ENCODE results near the gene NEK10. TPM values are rescaled to one million over a fixed set of nuclear protein-coding genes. Genes with fewer than 3 reads are reported as not detected.

NEK10 gene
- total RNA-seq, 4 donors from 2014 or later = 0.29 to 12.4 (median 0.61) TPM

- intact Hi-C loops (cut with DNase I) = no loop called here
- H3K4me3 ChIP-seq = no peak overlapping the region
- H3K27ac ChIP-seq = peak overlapping the region in 1 of 4 donors; percentile 0
- TF ChIP-seq, protein P1, sequence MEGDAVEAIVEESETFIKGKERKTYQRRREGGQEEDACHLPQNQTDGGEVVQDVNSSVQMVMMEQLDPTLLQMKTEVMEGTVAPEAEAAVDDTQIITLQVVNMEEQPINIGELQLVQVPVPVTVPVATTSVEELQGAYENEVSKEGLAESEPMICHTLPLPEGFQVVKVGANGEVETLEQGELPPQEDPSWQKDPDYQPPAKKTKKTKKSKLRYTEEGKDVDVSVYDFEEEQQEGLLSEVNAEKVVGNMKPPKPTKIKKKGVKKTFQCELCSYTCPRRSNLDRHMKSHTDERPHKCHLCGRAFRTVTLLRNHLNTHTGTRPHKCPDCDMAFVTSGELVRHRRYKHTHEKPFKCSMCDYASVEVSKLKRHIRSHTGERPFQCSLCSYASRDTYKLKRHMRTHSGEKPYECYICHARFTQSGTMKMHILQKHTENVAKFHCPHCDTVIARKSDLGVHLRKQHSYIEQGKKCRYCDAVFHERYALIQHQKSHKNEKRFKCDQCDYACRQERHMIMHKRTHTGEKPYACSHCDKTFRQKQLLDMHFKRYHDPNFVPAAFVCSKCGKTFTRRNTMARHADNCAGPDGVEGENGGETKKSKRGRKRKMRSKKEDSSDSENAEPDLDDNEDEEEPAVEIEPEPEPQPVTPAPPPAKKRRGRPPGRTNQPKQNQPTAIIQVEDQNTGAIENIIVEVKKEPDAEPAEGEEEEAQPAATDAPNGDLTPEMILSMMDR (IDR thresholded peaks at IDR 0.05) = no peak
- no peak for TF ChIP-seq POLR2A (IDR thresholded peaks at IDR 0.05)
- no peak for DNase-seq
- H3K36me3 ChIP-seq = no peaks in the 10 kb centered on the region
- H3K9me3 ChIP-seq = no peaks in the 10 kb centered on the region
- H3K27me3 ChIP-seq = no peaks in the 10 kb centered on the region
- 43 to 73% methylated on average over 1 of the region's 1 CpG for WGBS, 2 donors
- H3K4me1 ChIP-seq = peaks cover 0 to 4% (median 0%) of the 10 kb centered on the region in 3 donors
Measured at GRCh38 chr3:27219127-27219845, 149.9 kb downstream of the NEK10 start.

- TF ChIP-seq POLR2A (IDR thresholded peaks at IDR 0.05) = no peak
- WGBS, 2 donors = 52 to 63% methylated on average over 5 of the region's 5 CpGs
- Histone ChIP-seq H3K36me3 (no peaks in the 10 kb centered on the region), H3K27me3 (no peaks in the 10 kb centered on the region), H3K27ac (peak overlapping the region in 1 of 4 donors; percentile 34), H3K9me3 (no peaks in the 10 kb centered on the region), H3K4me3 (no peak overlapping the region), H3K4me1 (peaks cover 0 to 4% (median 0%) of the 10 kb centered on the region in 3 donors)
- intact Hi-C loops (cut with DNase I) = no loop called here
- DNase-seq = no peak
Measured at GRCh38 chr3:27216955-27217552, 152.1 kb downstream of the NEK10 start.

GRCh38 chr3:27216295-27216855 lies 152.8 kb downstream of the NEK10 start:
- Histone ChIP-seq H3K36me3 (no peaks in the 10 kb centered on the region), H3K4me1 (peaks cover 0 to 4% (median 0%) of the 10 kb centered on the region in 3 donors), H3K4me3 (no peak overlapping the region), H3K9me3 (no peaks in the 10 kb centered on the region), H3K27me3 (no peaks in the 10 kb centered on the region), H3K27ac (no peak overlapping the region)
- no peak for DNase-seq
- no peak for TF ChIP-seq POLR2A (IDR thresholded peaks at IDR 0.05)
- TF ChIP-seq, protein P1 (IDR thresholded peaks at IDR 0.05) = no peak
- intact Hi-C loops (cut with DNase I) = no loop called here
- 47 to 55% methylated on average over 2 of the region's 2 CpGs for WGBS, 2 donors

- no peaks in the 10 kb centered on the region for H3K4me1 ChIP-seq
- intact Hi-C loops (cut with DNase I) = no loop called here
- WGBS, 2 donors = 39 to 54% methylated on average over 4 to 5 of the region's 5 CpGs
- DNase-seq = no peak
- no peaks in the 10 kb centered on the region for H3K9me3 ChIP-seq
- no peaks in the 10 kb centered on the region for H3K36me3 ChIP-seq
- TF ChIP-seq POLR2A (IDR thresholded peaks at IDR 0.05) = no peak
- TF ChIP-seq, protein P1 (IDR thresholded peaks at IDR 0.05) = no peak
- no peaks in the 10 kb centered on the region for H3K27me3 ChIP-seq
- H3K27ac ChIP-seq = no peak overlapping the region
- H3K4me3 ChIP-seq = no peak overlapping the region
Measured at GRCh38 chr3:27213450-27213849, 155.7 kb downstream of the NEK10 start.

- Histone ChIP-seq H3K27me3 (no peaks in the 10 kb centered on the region), H3K4me1 (no peaks in the 10 kb centered on the region), H3K27ac (no peak overlapping the region), H3K9me3 (no peaks in the 10 kb centered on the region), H3K36me3 (no peaks in the 10 kb centered on the region), H3K4me3 (no peak overlapping the region)
- TF ChIP-seq, protein P1 (IDR thresholded peaks at IDR 0.05) = no peak
- no peak for TF ChIP-seq POLR2A (IDR thresholded peaks at IDR 0.05)
- intact Hi-C loops (cut with DNase I) = no loop called here
- DNase-seq = no peak
- WGBS, 2 donors = 25 to 36% methylated on average over 3 of the region's 3 CpGs
Measured at GRCh38 chr3:27209617-27210264, 159.4 kb downstream of the NEK10 start.
